Heart left ventricle (tissue), 16 donors: Measurements from ENCODE around the gene CCL3. TPM values are rescaled to one million over a fixed set of nuclear protein-coding genes. Genes with fewer than 3 reads are reported as not detected.
A peak's percentile ranks its signal among the peaks of the same experiment; 100 is the strongest.

Experiments used
- ATAC-seq, 4 donors: fragments of 200-7000 bp; cut with Tn5 transposase; one replicate each; pipeline ENCODE4 v1.9.1; 2020 to 2022; ENCODE audit warnings: moderate library complexity in 4 of 4, mild to moderate bottlenecking in 3 of 4, moderate number of reproducible peaks in 1 of 4
- DNase-seq, 5 donors: peaks; one replicate each; pipeline ENCODE4 v3.0.0-alpha.2; 2020
- H3K27ac ChIP-seq, 12 donors: fragments of 200-600 bp; sonication (generic) in 4 of 12; one replicate each; pipeline versions ENCODE4 v1.5.0 to v1.8.0; 2016 to 2022; ENCODE audit warnings: mild to moderate bottlenecking in 2 of 12
- H3K27me3 ChIP-seq, 9 donors: fragments of 200-600 bp; sonication (generic) in 2 of 9; one replicate each; pipeline versions ENCODE4 v1.5.1 to v1.8.0; 2016 to 2022; ENCODE audit warnings: mild to moderate bottlenecking in 3 of 9
- H3K36me3 ChIP-seq, 9 donors: fragments of 200-600 bp; sonication (generic) in 2 of 9; one replicate each; pipeline versions ENCODE4 v1.5.0 to v1.8.0; 2018 to 2022; ENCODE audit warnings: mild to moderate bottlenecking in 2 of 9
- H3K4me1 ChIP-seq, 12 donors: fragments of 200-600 bp; sonication (generic) in 4 of 12; one replicate each; pipeline versions ENCODE4 v1.5.0 to v1.8.0; 2016 to 2022; ENCODE audit warnings: mild to moderate bottlenecking in 3 of 12
- H3K4me3 ChIP-seq, 12 donors: fragments of 200-600 bp; sonication (generic) in 4 of 12; one replicate each; pipeline versions ENCODE4 v1.5.0 to v1.8.0; 2017 to 2022; ENCODE audit warnings: mild to moderate bottlenecking in 9 of 12, moderate library complexity in 4 of 12
- H3K9me3 ChIP-seq, 12 donors: fragments of 200-600 bp; sonication (generic) in 4 of 12; one replicate each; pipeline versions ENCODE4 v1.5.0 to v1.8.0; 2016 to 2022; ENCODE audit warnings: mild to moderate bottlenecking in 1 of 12
- CTCF ChIP-seq, 12 donors: fragments of 200-600 bp; sonication (generic) in 4 of 12; IDR thresholded peaks; one replicate each; pipeline versions ENCODE4 v1.5.0 to v1.8.0; 2018 to 2022; ENCODE audit warnings: antibody characterized with exemption in 12 of 12, mild to moderate bottlenecking in 5 of 12
- POLR2A ChIP-seq, 2 donors: fragments of 450-650 bp; IDR thresholded peaks; one replicate each; pipeline ENCODE4 v1.6.1; 2017; ENCODE audit warnings: antibody characterized with exemption in 2 of 2, mild to moderate bottlenecking in 2 of 2, moderate library complexity in 2 of 2
- WGBS, 4 donors: extraction: QIAGEN DNeasy Blood & Tissue Kit in 2 of 4; methylation state at CpG; one replicate each; pipeline versions ENCODE4 v1.1.5 to v1.1.7; 2013 to 2018; 5-methylcytosine and 5-hydroxymethylcytosine counted together
- intact Hi-C, 10 donors: fragments of 100-400 bp; cut with DNase I; formaldehyde crosslinking; loops; one replicate each; pipeline versions ENCODE4 v1.11.1 to v1.14.2; 2022
- polyA plus RNA-seq, 2 donors: library from polyadenylated mRNA; stranded (reverse); fragments of 200-250 nt; gene quantifications; one replicate each; pipeline ENCODE4 v1.2.3, GENCODE V29; 2013
- total RNA-seq, 9 donors: library from RNA; depleted of rRNA in 2 of 9; stranded (reverse); fragments of >200 nt in 2 of 9; fragmentation: NEBNext Ultra II Directional in 3 of 9; extraction: Animal tissue kit (Norgen Biotek cat#: 25700) in 3 of 9; gene quantifications; one replicate each; pipeline versions ENCODE4 v1.1.0 to v1.2.4, GENCODE V29; 2016 to 2023
- donor health status: ischemic (EF 13 %, LVEDD 7.1; RV severe dilation, severe dysfunction).
- donor health status: healthy with polysubstance abuse.
- donor health status: DM: no; HTN: yes; CAD: no.
- donor health status: DM: no; HTN: no; CAD: no.
- donor health status: ischemic (EF 25% LVEDD 6.9; RV normal size, moderate dysfunction).
- donor health status: ischemic (EF 25% LVEDD 5.7; RV mildly dilated, moderate dysfunction).
- donor health status: healthy.
- donor health status: DM: yes; HTN: yes; CAD: no.
- donor health status: ischemic (EF 35%, LVEDD 5.7; RV mildly dilated, moderate dysfunction).
- donor health status: nonischemic (EF 11% LVEDD 7.7; RV severe dilation, severe dysfunction).
- donor health status: DM: yes; HTN: yes; CAD: no.
- donor health status: PGD.
- donor health status: ischemic (EF 29% LVEDD 5.4; RV normal size, mild dysfunction).
- donor health status: nonischemic (EF 23%, LVEDD 6.1; RV moderate dilation, normal function).

CCL3 gene
- total and polyA plus RNA-seq, 11 donors: 0.21 to 22.5 (median 0.57) TPM; not detected in 3

GRCh38 chr17:36059406-36059805 is 30.5 kb downstream of the CCL3 start:
- WGBS, 4 donors: 84 to 86% (median 85%) methylated on average over 7 of the region's 7 CpGs
- intact Hi-C loops: no loop called here
- Histone ChIP-seq H3K36me3 (no peaks in the 10 kb centered on the region), H3K9me3 (no peaks in the 10 kb centered on the region), H3K4me1 (peaks cover 0 to 19% (median 0%) of the 10 kb centered on the region in 12 donors), H3K27ac (no peak overlapping the region), H3K27me3 (no peaks in the 10 kb centered on the region), H3K4me3 (no peak overlapping the region)
- ATAC-seq (no peak), DNase-seq (no peak)
- TF ChIP-seq CTCF (IDR thresholded peaks at IDR 0.05) (no peak), POLR2A (IDR thresholded peaks at IDR 0.05) (no peak)

- ATAC-seq (no peak), DNase-seq (no peak)
- Histone ChIP-seq H3K4me1 (peaks cover 0 to 19% (median 0%) of the 10 kb centered on the region in 12 donors), H3K36me3 (no peaks in the 10 kb centered on the region), H3K27ac (peak overlapping the region in 1 of 12 donors; percentile 19), H3K27me3 (no peaks in the 10 kb centered on the region), H3K4me3 (no peak overlapping the region), H3K9me3 (no peaks in the 10 kb centered on the region)
- intact Hi-C loops: no loop called here
- no peak for TF ChIP-seq CTCF (IDR thresholded peaks at IDR 0.05)
- TF ChIP-seq POLR2A (IDR thresholded peaks at IDR 0.05): no peak
Measured at GRCh38 chr17:36057911-36058310, 32.0 kb downstream of the CCL3 start.

GRCh38 chr17:36055921-36056520 is 33.9 kb downstream of the CCL3 start:
- H3K36me3 ChIP-seq: no peaks in the 10 kb centered on the region
- no peak for ATAC-seq
- peak overlapping the region in 1 of 12 donors; percentile 32 for H3K27ac ChIP-seq
- WGBS, 4 donors: 81 to 88% (median 84%) methylated on average over 4 of the region's 4 CpGs
- no peak overlapping the region for H3K4me3 ChIP-seq
- intact Hi-C loops: no loop called here
- H3K9me3 ChIP-seq: peaks cover 0 to 13% (median 4%) of the 10 kb centered on the region in 12 donors
- H3K4me1 ChIP-seq: peaks cover 0 to 19% (median 0%) of the 10 kb centered on the region in 12 donors
- DNase-seq: no peak
- H3K27me3 ChIP-seq: no peaks in the 10 kb centered on the region
- TF ChIP-seq CTCF (IDR thresholded peaks at IDR 0.05) (no peak), POLR2A (IDR thresholded peaks at IDR 0.05) (no peak)

GRCh38 chr17:36055171-36055570 is 34.8 kb downstream of the CCL3 start:
- Histone ChIP-seq H3K4me1 (peaks cover 0 to 19% (median 0%) of the 10 kb centered on the region in 12 donors), H3K4me3 (no peak overlapping the region), H3K27me3 (no peaks in the 10 kb centered on the region), H3K9me3 (peaks cover 0 to 21% (median 7%) of the 10 kb centered on the region in 12 donors), H3K27ac (peak overlapping the region in 1 of 12 donors; percentile 32), H3K36me3 (no peaks in the 10 kb centered on the region)
- DNase-seq (no peak), ATAC-seq (no peak)
- WGBS, 4 donors: 87 to 91% (median 87%) methylated on average over 2 of the region's 2 CpGs
- intact Hi-C loops: no loop called here
- no peak for TF ChIP-seq POLR2A (IDR thresholded peaks at IDR 0.05)
- TF ChIP-seq CTCF (IDR thresholded peaks at IDR 0.05): no peak
